Esophagus squamous epithelium (tissue), 4 donors: Measurements from ENCODE around the gene SCARB1.

ENCODE experiments used
- CTCF ChIP-seq, 6 experiments: fragments of 450-650 bp in 4 of 6; fragments of 200-600 bp in 2 of 6; sonication (generic) in 2 of 6; IDR thresholded peaks; one replicate each; pipeline ENCODE4 v1.5.1; 2016 to 2019; ENCODE audit warnings: antibody characterized with exemption in 6 of 6, mild to moderate bottlenecking in 4 of 6, moderate library complexity in 4 of 6
- POLR2A ChIP-seq, 4 donors: fragments of 450-650 bp; IDR thresholded peaks; one replicate each; pipeline ENCODE4 v1.6.1; 2017; ENCODE audit warnings: antibody characterized with exemption in 4 of 4, mild to moderate bottlenecking in 4 of 4, moderate library complexity in 3 of 4

- TF ChIP-seq CTCF (IDR thresholded peaks at IDR 0.05) (no peak), POLR2A (IDR thresholded peaks at IDR 0.05) (no peak)
These were observed 6.9 kb downstream of the SCARB1 start for GRCh38 chr12:124856842-124857178.
